Neural progenitor cell (in vitro differentiated cells): ENCODE measurements around the gene BLOC1S1. TPM values are rescaled to one million over a fixed set of nuclear protein-coding genes. Genes with fewer than 3 reads are reported as not detected.

Experiments
- DNase-seq: peaks from one replicate; pipeline ENCODE4 v3.0.0-alpha.2; 2016; ENCODE audit warnings: low spot score
- H2AFZ ChIP-seq: fragments of 200-600 bp; sonication (generic); replicated peaks from 2 replicates; pipeline ENCODE4 v1.6.1; 2016; ENCODE audit warnings: antibody characterized with exemption
- H3F3A ChIP-seq: fragments of 200-600 bp; sonication (generic); 2 replicates; pipeline ENCODE4 v1.6.1; 2016; ENCODE audit warnings: antibody characterized with exemption, low read depth
- H3K27ac ChIP-seq: fragments of 200-600 bp; sonication (generic); 2 replicates; pipeline ENCODE4 v1.5.1; 2016; ENCODE audit warnings: mild to moderate bottlenecking
- H3K27me3 ChIP-seq: fragments of 200-600 bp; sonication (generic); 2 replicates; pipeline ENCODE4 v1.6.1; 2016; ENCODE audit warnings: mild to moderate bottlenecking, moderate library complexity
- H3K36me3 ChIP-seq: fragments of 200-600 bp; sonication (generic); 2 replicates; pipeline ENCODE4 v1.5.1; 2016
- H3K4me1 ChIP-seq: fragments of 200-600 bp; sonication (generic); 2 replicates; pipeline ENCODE4 v1.6.1; 2016; ENCODE audit warnings: mixed run types
- H3K4me2 ChIP-seq: fragments of 200-600 bp; sonication (generic); 2 replicates; pipeline ENCODE4 v1.6.1; 2016
- H3K4me3 ChIP-seq: fragments of 200-600 bp; sonication (generic); 2 replicates; pipeline ENCODE4 v1.5.1; 2016
- H3K79me2 ChIP-seq: fragments of 200-600 bp; sonication (generic); 2 replicates; pipeline ENCODE4 v1.6.1; 2016; ENCODE audit warnings: low read depth
- H3K9ac ChIP-seq: fragments of 200-600 bp; sonication (generic); 2 replicates; pipeline ENCODE4 v1.6.1; 2016
- H3K9me3 ChIP-seq: fragments of 200-600 bp; sonication (generic); 2 replicates; pipeline ENCODE4 v1.5.1; 2016; ENCODE audit warnings: low read depth
- H4K20me1 ChIP-seq: fragments of 200-600 bp; sonication (generic); 2 replicates; pipeline ENCODE4 v1.6.1; 2016; ENCODE audit warnings: low read depth
- H3K27ac Mint-ChIP-seq: 3 replicates; pipeline ENCODE4 v1.8.0; 2021; ENCODE audit warnings: mixed read lengths
- H3K27me3 Mint-ChIP-seq: 2 replicates; pipeline ENCODE4 v1.8.0; 2022; ENCODE audit warnings: low read depth, mild to moderate bottlenecking, inconsistent platforms, moderate library complexity, mixed read lengths; ENCODE audit not compliant: insufficient read depth
- H3K36me3 Mint-ChIP-seq: 3 replicates; pipeline ENCODE4 v1.8.0; 2021; ENCODE audit warnings: mixed read lengths
- H3K4me1 Mint-ChIP-seq: 3 replicates; pipeline ENCODE4 v1.8.0; 2021; ENCODE audit warnings: mixed read lengths
- H3K4me3 Mint-ChIP-seq: 3 replicates; pipeline ENCODE4 v1.8.0; 2021; ENCODE audit warnings: mild to moderate bottlenecking, moderate library complexity, mixed read lengths
- H3K9me3 Mint-ChIP-seq: 3 replicates; pipeline ENCODE4 v1.8.0; 2020; ENCODE audit warnings: mixed read lengths
- EZH2 ChIP-seq: fragments of 200-600 bp; sonication (generic); IDR thresholded peaks from 2 replicates; pipeline ENCODE4 v1.6.1; 2017; ENCODE audit warnings: antibody characterized with exemption, mild to moderate bottlenecking, moderate library complexity
- EZH2phosphoT487 ChIP-seq: fragments of 200-600 bp; sonication (generic); IDR thresholded peaks from 2 replicates; pipeline ENCODE4 v1.6.1; 2017; ENCODE audit warnings: antibody characterized with exemption
- total RNA-seq: library from RNA; depleted of rRNA; stranded (reverse); fragments of >200 nt; gene quantifications from 2 replicates; pipeline ENCODE4 v1.2.3, GENCODE V29; 2015; ENCODE audit warnings: low replicate concordance
- TF ChIP-seq, protein P1 (sequence below): fragments of 200-600 bp; sonication (generic); IDR thresholded peaks from 2 replicates; pipeline ENCODE4 v1.5.1; 2017; ENCODE audit warnings: antibody characterized with exemption, mild to moderate bottlenecking

Gene BLOC1S1
- total RNA-seq, 1 donor from 2014 or later, result 48.1 TPM

DNA sequence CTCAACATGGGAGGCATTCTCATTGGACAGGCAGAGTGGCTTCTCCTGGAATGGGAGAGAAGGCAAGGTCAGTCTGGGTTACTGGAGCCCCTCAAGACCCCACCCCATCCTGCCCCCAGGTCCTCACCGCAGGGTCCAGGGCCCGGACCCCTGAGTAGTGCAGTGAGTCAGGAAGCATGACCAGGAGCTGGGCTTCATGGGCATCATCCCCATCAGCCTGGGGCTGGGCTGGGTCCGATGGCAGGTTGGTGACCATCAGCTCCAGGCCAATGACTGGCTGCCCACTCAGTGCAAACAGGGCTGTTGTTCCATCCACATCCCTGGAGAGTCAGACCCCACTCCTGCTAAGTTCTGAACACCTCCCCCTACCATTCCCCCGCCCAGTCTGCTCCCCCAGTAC is 21.2 kb upstream of the BLOC1S1 start:
- no peak overlapping the region for H3K27ac Mint-ChIP-seq
- H3K4me2 ChIP-seq, result no peak overlapping the region
- H3K4me3 ChIP-seq, result no peak overlapping the region
- H3K4me1 Mint-ChIP-seq, result no peaks in the 10 kb centered on the region
- H3K79me2 ChIP-seq, result no peaks in the 10 kb centered on the region
- H3K27ac ChIP-seq, result no peak overlapping the region
- H3K9me3 Mint-ChIP-seq, result no peaks in the 10 kb centered on the region
- H3K36me3 Mint-ChIP-seq, result peaks cover 7% of the 10 kb centered on the region
- no peaks in the 10 kb centered on the region for H4K20me1 ChIP-seq
- TF ChIP-seq EZH2phosphoT487, result no peak
- no peak for TF ChIP-seq EZH2
- TF ChIP-seq, protein P1, sequence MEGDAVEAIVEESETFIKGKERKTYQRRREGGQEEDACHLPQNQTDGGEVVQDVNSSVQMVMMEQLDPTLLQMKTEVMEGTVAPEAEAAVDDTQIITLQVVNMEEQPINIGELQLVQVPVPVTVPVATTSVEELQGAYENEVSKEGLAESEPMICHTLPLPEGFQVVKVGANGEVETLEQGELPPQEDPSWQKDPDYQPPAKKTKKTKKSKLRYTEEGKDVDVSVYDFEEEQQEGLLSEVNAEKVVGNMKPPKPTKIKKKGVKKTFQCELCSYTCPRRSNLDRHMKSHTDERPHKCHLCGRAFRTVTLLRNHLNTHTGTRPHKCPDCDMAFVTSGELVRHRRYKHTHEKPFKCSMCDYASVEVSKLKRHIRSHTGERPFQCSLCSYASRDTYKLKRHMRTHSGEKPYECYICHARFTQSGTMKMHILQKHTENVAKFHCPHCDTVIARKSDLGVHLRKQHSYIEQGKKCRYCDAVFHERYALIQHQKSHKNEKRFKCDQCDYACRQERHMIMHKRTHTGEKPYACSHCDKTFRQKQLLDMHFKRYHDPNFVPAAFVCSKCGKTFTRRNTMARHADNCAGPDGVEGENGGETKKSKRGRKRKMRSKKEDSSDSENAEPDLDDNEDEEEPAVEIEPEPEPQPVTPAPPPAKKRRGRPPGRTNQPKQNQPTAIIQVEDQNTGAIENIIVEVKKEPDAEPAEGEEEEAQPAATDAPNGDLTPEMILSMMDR, result no peak
- H3K9me3 ChIP-seq, result no peaks in the 10 kb centered on the region
- no peaks in the 10 kb centered on the region for H3K27me3 ChIP-seq
- peaks cover 2% of the 10 kb centered on the region for H3K27me3 Mint-ChIP-seq
- no peaks in the 10 kb centered on the region for H3F3A ChIP-seq
- no peak for DNase-seq
- H3K9ac ChIP-seq, result no peak overlapping the region
- no peaks in the 10 kb centered on the region for H3K4me1 ChIP-seq
- H3K4me3 Mint-ChIP-seq, result no peak overlapping the region
- no peaks in the 10 kb centered on the region for H3K36me3 ChIP-seq
- H2AFZ ChIP-seq, result no peak overlapping the region

DNA sequence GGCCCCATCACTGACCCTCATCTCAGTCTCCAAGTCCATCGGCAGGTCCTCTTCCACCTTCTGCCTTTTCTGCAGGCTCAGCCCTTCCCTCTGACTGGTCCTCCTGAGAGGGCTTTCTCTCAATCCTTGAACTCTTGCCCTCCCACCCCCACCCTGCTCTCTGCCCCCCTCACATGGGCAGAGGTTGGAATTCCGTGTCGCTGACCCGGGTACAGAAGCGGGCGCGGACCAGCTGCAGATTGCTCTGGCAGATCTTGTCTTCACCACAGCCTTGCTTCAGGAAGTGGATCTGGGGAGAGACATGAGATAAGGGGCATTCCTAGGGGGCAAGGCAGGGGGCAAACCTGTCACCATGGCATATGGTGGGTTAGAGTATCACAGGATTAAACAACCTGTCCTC is 20.5 kb upstream of the BLOC1S1 start:
- TF ChIP-seq EZH2, result no peak
- TF ChIP-seq EZH2phosphoT487, result no peak
- TF ChIP-seq, protein P1, result no peak
- H3K36me3 Mint-ChIP-seq, result peaks cover 7% of the 10 kb centered on the region
- Histone ChIP-seq H3K4me3 (no peak overlapping the region), H2AFZ (no peak overlapping the region), H3K4me2 (no peak overlapping the region), H3K9ac (no peak overlapping the region), H3K79me2 (no peaks in the 10 kb centered on the region), H3K27me3 (no peaks in the 10 kb centered on the region), H4K20me1 (no peaks in the 10 kb centered on the region), H3K27ac (no peak overlapping the region), H3K36me3 (no peaks in the 10 kb centered on the region), H3K9me3 (no peaks in the 10 kb centered on the region), H3F3A (no peaks in the 10 kb centered on the region), H3K4me1 (no peaks in the 10 kb centered on the region)
- H3K4me1 Mint-ChIP-seq, result no peaks in the 10 kb centered on the region
- H3K27me3 Mint-ChIP-seq, result peaks cover 2% of the 10 kb centered on the region
- no peak overlapping the region for H3K4me3 Mint-ChIP-seq
- no peaks in the 10 kb centered on the region for H3K9me3 Mint-ChIP-seq
- no peak for DNase-seq
- H3K27ac Mint-ChIP-seq, result no peak overlapping the region

DNA sequence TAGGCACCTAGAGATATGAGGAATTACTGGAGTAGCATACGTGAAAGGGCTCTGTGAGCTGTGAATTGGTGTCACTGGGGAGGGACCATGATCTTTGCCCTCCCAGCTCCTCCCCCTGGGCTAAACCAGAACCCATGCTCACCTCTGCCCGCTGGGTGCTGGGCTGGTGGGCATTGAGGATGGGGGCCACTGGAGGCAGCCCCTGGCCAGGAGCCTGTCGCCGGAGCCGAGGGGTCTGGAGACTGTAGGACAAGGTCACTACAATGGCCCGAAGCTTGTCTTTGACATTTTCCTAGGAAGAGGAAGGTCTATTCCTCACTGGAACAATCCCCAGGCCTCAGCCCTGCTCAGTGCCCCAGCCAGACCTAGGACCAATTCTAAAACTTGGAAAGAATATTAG is 19.7 kb upstream of the BLOC1S1 start:
- H3K4me2 ChIP-seq, result no peak overlapping the region
- no peak overlapping the region for H3K4me3 ChIP-seq
- no peak overlapping the region for H2AFZ ChIP-seq
- H3K27ac Mint-ChIP-seq, result no peak overlapping the region
- H3K4me1 ChIP-seq, result no peaks in the 10 kb centered on the region
- H3K27me3 Mint-ChIP-seq, result peaks cover 2% of the 10 kb centered on the region
- H3K79me2 ChIP-seq, result no peaks in the 10 kb centered on the region
- H3K9me3 Mint-ChIP-seq, result no peaks in the 10 kb centered on the region
- no peaks in the 10 kb centered on the region for H3K36me3 ChIP-seq
- no peak overlapping the region for H3K9ac ChIP-seq
- no peak overlapping the region for H3K27ac ChIP-seq
- TF ChIP-seq EZH2 (no peak), EZH2phosphoT487 (no peak)
- TF ChIP-seq, protein P1, result no peak
- DNase-seq, result no peak
- H3K27me3 ChIP-seq, result no peaks in the 10 kb centered on the region
- H3K9me3 ChIP-seq, result no peaks in the 10 kb centered on the region
- no peak overlapping the region for H3K4me3 Mint-ChIP-seq
- H3F3A ChIP-seq, result no peaks in the 10 kb centered on the region
- no peaks in the 10 kb centered on the region for H3K4me1 Mint-ChIP-seq
- H3K36me3 Mint-ChIP-seq, result peaks cover 6% of the 10 kb centered on the region
- H4K20me1 ChIP-seq, result no peaks in the 10 kb centered on the region
